Measurements from ENCODE around the gene COMMD9.

DNA sequence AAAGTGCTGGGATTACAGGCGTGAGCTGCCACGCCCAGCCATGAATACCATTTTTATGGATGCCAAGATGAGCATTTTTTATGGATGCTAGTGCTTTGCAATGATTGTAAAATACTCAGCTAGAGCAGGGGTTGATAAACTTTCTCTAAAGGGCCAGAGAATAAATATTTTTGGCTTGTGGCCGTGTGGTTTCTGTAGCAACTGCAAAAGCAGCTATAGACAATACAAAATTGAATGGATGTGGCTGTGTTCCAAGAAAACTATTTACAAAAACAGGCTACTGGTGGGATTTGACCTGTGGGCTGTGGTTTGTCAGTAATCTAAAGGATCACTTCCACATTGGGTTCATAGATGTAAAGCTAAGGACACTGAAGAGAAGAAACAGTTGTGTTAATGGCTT, 56.0 kb downstream of the COMMD9 start:
- TF ChIP-seq, protein P1, sequence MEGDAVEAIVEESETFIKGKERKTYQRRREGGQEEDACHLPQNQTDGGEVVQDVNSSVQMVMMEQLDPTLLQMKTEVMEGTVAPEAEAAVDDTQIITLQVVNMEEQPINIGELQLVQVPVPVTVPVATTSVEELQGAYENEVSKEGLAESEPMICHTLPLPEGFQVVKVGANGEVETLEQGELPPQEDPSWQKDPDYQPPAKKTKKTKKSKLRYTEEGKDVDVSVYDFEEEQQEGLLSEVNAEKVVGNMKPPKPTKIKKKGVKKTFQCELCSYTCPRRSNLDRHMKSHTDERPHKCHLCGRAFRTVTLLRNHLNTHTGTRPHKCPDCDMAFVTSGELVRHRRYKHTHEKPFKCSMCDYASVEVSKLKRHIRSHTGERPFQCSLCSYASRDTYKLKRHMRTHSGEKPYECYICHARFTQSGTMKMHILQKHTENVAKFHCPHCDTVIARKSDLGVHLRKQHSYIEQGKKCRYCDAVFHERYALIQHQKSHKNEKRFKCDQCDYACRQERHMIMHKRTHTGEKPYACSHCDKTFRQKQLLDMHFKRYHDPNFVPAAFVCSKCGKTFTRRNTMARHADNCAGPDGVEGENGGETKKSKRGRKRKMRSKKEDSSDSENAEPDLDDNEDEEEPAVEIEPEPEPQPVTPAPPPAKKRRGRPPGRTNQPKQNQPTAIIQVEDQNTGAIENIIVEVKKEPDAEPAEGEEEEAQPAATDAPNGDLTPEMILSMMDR (IDR thresholded peaks at IDR 0.05; ENCODE audit: low read length), result no peak
- TF ChIP-seq EZH2phosphoT487 (IDR thresholded peaks at IDR 0.05; ENCODE audit: low read length), result no peak
- TF ChIP-seq EZH2 (optimal IDR thresholded peaks at IDR 0.05; ENCODE audit: low read depth, low read length), result no peak

All from MM.1S (cell line).